ENCODE results near the gene USF2.

Gene USF2

DNA sequence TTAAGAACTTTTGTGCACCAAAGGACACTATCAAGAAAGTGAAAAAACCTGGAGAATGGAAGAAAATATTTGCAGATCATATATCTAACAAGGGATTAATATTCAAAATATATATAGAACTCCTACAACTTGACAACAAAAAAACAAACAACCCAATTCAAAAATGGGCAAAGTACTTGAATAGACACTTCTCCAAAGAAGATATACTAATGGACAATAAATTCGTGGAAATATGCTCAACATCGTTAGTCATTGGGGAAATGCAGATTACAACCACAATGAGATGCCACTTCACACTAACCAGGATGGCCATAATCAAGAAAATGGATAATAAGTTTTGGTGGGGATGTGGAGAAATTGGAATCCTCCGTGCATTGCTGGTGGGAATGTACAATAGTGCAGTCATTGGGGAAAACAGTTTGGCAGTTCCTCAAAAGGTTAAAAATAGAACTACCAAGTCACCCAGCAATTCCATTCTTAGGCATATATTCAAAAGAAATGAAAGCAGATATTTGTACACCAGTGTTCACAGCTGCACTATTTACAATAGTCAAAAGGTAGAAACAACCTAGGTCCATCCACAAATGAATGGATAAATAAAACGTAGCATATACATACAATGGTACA lies 22.2 kb upstream of the USF2 start:
- no peak for DNase-seq

DNA sequence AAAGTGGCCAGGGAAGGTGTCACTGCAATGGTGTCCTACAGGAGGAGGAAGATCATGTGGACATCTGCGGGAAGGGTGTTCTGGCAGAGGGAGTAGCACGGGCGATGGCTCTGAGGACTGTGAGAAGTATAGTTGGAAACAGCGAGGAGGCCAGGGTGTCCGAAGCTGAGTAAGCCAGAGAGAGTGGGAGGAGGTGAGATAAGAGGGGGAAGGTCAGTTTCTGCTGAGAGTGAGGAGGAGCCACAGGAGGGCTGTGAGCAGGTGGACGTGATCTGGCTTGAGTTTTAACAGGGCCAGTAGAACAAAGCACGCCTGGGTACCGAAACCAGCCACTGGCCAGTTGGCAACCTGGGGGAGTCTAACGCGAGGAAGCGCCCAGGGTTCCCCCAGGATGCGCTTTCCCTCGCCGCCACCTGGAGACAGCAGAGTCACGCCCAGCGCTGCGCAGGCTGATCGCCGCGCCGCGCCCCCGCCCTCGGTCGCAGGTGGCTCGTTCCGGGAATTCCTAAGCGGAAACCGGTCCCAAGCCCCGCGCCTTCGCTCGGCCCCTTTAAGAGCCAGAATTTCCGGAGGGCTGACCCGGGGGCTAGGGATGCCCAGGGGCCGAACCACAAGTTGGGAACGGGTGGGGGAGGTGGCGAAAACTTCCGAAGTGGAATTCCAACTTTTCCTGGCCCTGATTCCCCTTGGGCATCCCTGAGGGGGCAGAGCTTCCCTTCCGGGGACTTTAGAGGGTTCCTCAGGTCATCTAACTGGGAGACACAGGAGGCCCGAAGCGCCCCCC lies 21.0 kb upstream of the USF2 start:
- no peak for DNase-seq

DNA sequence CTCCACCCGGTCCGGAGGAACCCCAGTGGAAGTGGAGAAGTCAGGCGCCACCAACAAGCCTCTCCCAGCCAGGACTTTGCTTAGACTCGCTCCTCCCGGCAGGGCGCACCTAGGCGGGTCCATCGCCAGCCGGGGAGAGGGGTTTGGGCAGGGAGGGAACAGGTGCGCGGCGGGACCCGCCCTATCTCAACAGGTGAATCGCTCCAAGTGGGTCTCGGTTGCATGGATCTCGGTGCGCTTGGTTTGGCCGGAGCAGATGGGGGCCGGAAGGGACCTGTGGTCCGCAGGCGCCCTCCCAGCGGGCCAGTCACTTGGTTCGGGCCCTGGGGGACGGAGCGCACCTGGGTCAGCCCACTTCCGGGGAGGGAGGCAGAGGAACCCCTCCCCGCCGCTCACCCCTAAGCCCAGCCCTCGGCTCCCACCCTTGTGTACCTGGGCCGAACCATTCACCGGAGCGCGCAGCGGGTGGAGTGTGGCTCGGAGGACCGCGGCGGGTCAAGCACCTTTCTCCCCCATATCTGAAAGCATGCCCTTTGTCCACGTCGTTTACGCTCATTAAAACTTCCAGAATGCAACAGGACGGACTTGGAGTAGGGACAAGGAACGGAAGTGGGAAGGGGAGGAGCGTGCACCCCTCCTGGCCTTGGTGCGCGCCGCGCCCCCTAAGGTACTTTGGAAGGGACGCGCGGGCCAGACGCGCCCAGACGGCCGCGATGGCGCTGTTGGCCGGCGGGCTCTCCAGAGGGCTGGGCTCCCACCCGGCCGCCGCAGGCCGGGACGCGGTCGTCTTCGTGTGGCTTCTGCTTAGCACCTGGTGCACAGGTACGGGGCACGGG lies 20.2 kb upstream of the USF2 start, which contains the start of gene LSR:
Gene LSR, plus strand, starts transcription at position 693 of the 836 bp plus-strand sequence. Its CDS starts 21 bp downstream, at position 714.
- no peak for DNase-seq

DNA sequence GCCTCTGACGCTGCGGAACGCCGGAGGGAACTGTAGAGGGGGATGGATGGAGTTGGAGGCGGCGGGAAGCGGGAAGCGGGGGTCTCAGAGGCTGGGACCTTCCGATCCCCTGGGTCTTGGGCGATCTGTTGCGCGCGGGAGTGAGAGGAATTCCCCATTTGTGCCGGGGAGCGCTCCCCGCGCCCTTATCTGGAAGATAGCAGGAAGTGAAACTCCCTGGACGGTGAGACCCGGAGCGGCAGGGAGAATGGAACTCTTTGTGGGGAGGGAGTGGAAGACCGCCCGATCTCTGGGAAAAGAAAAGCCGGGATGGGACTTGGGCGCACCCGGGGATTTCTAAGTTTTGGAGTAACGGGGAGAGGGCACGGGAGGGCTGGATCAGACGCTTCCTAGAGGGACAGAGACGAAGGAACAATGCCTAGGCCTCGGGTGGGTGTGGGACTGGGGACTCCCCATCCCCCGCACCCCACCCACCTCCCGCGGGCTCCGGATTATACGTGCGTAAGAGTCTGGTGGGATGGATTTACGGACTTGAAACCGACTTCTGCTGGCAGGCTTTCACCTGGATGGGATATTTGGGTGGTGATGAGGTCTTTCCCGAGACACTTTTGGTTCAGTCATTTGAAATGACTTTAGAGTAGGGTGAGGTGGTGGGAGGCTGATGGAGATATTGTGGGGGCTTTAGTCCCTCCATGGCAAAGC lies 19.5 kb upstream of the USF2 start:
- DNase-seq = no peak

DNA sequence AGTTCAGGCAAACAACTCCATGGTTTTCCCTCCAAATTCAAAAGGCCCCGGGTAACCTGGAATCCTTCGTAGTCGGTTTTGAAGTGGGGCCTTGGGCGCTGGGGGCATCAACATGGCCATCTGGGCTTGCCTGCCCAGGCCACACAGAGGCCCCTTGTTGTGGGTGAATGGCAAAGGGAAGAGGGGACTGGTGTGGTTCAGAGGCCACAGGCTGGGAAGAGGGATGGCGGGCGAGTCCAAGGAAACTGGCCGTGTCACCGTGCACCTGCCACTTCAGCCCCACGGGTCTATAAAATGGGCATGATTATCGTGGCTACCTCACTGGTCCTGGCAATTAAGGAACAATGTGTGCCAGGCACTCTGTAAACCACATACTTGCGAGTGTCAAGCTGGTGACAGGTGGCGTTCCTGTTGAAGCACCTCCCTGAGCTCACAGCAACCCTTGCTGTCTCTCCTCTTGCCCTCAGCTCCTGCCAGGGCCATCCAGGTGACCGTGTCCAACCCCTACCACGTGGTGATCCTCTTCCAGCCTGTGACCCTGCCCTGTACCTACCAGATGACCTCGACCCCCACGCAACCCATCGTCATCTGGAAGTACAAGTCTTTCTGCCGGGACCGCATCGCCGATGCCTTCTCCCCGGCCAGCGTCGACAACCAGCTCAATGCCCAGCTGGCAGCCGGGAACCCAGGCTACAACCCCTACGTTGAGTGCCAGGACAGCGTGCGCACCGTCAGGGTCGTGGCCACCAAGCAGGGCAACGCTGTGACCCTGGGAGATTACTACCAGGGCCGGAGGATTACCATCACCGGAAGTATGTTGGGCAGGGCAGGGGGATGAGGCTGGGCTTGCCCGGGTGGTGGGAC lies 18.7 kb upstream of the USF2 start:
- no peak for DNase-seq

DNA sequence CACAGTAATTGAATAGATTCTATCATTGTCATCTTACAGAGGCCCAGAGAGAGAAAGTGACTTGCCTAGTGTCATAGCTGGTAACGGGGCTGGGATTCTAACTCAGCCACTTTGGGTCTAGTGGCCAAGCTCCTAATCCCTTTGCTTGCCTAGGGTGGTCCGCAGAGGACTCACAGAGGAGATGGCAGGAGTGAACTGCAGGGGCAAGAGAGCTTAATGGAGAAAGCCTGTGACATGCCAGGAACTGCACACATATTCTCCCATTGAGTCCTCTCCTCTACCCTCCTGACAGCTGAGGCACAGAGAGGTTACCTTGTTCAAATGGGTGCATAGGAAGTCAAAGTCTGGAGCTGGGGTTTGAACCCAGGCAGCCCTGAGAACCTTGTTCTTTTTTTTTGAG lies 17.3 kb upstream of the USF2 start:
- no peak for DNase-seq

DNA sequence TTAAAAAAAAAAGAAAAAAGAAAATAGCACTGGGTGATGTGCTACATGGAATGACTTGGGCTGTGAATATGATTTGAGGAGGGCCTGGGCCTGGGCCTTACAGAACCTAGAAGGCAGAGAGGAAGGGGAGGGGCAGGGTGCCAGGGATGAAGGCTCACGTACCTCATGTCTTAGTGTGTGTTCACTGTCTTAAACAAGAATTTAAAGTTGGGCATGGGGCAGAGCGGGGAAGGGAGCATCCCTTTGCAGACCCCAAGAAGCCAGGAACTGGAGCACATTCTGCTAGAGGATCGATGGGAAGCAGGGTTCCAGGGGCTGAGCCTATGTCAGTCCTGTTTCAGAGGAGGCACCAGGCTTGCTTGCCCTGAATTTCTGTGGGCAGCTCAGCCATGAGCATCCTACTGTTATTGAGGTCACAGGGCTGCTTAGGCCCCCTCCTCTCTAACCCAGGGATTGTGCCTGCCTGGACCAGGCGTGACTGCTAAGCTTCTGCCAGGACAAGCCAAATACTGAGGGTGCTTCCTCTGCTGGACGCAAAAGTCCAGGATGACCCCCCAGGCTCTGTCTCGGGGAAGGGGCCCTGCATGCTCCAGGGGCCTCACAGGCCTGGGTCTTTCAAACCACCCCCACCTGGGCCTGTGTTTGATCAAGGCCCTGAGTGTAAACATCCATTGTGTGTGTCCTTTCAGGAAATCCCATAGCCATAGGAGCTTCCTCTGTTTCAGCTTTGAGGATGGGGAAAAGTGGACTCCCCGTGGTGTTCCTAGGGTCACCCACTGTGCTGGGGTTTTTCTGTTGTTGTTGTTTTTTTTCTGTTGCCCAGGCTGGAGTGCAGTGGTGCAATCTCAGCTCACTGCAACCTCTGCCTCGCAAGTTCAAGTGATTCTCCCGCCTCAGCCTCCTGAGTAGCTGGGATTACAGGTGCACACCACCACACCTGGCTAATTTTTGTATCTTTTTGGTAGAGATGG lies 15.2 kb upstream of the USF2 start:
- DNase-seq = no peak

DNA sequence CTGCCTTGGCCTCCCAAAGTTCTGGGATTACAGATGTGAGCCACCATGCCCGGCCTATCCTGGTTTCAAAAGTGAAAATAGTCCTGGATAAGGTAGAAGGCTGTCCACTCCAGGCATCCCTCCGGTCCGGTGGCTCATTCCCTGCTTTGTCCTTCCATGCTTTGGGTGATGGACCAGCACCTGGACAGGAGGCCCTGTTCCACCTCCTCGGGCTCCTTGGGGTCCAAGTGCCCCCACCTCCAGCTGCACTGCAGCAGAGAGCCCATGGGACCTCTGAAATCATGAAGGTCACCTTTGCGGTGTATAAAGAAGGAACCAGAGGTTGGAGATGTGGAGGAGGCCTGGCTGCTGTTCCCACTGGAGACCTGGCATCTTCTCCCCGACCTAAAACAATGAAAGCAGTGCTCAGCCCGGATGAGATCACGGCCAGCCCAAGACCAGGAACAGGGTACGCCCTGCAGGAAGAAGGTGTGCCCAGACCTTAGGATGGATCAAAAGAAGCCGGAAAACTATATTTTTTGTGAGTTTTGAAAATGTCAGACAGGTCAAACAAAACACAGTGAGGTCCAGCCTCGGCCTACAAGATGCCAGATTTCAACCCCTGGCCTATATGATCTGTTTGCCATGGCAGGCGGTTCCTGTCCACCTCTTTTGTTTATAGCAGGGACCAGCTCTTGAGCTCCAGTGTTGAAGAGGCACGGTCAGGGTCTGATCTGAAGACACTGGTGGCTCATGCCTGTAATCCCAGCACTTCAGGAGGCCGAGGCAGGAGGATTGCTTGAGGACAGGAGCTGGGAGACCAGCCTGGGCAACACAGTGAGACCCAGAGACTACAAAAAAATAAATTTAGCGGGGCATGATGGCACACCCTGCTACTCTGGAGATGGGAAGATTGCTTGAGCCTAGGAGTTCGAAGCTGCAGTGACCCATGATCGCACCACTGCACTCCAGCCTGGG lies 14.1 kb upstream of the USF2 start:
- DNase-seq = no peak

DNA sequence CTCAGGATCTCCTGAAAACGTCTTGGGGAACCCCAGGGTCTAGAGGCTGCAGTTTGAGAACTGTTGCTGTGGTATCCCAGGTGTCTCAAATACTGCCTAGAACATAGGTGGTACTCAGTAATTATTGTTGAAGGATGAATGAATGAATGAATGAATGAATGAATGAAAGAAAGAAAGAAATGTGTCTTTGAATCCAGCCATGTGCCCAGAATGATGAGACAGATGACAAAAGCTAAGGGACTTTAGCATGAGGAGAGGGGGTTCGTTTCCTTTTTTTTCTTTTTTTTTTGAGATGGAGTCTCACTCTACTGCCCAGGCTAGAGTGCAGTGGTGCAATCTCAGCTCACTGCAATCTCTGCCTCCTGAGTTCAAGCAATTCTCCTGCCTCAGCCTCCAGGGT lies 12.2 kb upstream of the USF2 start:
- no peak for DNase-seq

DNA sequence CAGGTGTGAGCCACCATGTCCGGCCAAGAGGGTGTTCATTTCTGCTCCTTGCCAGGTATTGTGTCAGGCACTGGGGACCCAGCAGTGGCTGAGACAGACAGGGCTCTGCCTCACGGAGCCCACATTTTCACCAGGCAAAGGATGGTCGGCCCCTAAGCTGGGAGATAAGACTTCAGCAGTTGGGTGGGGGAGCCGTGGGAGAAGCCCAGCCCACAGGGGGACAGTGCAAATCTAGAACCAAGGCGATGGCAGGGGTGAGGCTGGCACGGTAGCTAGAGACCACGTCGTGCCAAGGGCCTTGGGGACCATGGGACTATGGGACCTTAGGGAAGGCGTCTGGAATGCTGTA lies 11.7 kb upstream of the USF2 start:
- DNase-seq = no peak

DNA sequence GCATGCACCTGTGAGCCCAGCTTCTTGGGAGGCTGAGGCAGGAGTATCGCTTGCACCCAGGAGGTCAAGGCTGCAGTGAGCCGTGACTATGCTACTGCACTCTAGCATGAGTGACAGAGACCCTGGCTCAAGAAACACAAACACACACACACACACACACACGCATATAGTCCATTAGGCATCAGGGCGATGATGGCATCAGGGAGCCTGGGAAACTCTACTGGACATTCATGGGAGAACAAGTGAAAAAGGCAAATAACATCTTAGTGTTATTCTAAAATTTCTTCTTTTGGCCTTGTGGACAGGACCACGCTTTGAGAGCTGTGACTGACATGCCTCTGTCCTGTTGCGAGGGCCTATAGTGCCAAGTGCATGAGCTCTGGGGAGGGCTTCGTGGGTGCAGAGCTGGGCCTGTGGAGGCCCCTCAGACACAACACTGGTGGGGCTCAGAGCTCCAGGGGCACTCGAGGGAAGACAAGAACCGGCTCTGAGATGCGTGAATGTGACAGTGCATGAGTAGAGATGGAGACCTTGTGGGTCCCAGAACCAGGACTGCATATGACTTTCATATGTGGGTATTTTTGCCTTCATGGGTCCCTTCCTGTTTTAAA lies 8.0 kb upstream of the USF2 start:
- DNase-seq = no peak

DNA sequence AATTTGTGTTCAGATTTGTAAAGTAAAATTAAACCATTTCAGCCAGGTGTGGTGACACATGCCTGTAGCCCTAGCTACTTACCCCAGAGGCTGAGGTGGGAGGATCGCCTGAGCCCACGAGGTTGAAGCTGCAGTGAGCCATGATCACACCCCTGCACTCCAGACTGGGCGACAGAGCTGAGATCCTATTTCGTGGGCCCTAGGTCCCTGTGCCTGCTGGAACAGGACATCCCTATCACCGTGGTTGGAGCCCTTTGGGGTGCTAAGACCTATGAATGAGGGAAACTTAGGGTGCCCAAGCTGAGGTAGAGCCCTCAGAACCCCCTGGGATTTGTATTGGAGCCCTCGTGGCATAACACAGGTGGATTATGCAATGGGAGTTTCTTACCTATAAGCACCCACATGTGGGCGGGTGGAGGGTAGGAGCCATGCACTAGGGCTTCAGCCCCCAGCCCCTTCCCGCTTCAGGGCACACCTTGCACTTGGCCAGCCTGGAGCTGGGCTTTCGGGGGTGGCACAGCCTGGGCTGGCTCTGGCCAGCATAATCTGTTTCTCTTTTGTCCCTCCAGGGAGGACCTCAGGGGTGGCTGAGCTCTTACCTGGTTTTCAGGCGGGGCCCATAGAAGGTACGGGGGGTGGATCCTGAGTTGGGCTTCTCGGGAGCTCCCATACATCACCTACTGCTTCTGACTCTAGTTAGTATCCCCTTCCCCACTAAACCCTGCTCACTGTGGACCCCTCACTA lies 7.2 kb upstream of the USF2 start:
- DNase-seq = no peak

DNA sequence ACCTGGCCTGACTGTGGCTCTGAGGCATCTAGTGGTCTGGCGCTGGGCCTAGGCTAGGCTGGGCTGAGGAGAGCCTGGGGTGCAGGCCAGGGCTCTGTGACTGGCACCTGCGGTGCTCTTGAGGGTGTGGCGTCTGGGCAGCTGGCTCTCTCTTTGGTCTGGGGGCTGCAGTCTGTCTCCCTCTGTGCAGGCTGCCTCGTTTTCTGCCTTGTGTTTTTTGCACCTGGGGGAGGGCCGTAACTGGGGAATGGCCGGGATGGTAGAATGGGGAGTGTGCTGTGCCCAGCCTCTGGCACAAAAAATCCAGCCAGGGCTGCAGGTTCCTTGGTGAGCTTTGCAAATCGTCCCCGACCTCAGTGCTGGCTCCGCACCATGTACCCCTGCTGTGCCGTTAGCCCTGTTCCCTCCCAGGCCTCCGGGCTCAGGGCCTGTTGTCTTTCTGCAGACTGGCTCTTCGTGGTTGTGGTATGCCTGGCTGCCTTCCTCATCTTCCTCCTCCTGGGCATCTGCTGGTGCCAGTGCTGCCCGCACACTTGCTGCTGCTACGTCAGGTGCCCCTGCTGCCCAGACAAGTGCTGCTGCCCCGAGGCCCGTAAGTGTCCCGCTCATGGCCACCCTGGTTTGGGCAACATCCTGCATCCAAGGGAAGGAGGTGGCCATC lies 6.5 kb upstream of the USF2 start:
- no peak for DNase-seq

DNA sequence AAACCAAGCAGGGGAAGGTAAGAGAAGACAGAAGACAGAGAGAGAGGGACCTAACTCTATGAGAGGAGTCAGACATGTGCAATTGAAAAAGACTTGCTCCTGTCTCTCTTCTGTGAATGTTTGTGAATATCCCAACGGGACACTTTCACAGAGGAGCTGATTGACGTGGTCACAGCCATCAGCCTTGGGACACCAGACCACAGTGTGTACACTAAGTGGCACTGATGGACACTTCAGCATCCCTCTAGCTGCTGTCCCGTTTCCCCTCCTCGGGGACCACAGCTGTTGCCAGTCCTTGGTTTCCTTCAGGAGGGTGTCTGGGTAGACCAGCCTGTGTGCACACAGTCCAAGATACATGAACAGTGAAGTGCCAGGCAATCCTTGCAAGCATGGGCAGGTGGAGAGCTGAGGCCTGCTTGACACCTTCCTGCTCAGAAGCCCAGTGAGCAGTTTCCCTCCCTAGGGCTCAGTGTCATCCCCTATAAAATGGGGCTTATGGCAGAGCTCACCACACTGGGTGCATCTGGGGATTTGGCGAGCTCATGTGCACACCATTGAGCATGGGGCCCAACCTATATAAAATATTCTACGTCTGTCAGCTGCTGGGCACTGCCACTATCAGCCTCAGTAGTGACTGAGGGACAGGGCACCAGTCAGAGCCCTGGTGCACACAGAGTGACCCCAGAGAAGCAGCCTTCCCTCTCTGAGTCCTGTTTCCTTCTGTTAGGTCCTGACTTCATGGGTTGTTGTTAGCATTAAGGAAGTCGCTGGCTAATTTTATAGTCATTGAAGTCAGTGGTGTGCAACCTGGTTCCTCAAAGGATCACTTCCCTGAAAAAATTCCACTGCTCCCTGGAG lies 4.3 kb upstream of the USF2 start:
- no peak for DNase-seq

DNA sequence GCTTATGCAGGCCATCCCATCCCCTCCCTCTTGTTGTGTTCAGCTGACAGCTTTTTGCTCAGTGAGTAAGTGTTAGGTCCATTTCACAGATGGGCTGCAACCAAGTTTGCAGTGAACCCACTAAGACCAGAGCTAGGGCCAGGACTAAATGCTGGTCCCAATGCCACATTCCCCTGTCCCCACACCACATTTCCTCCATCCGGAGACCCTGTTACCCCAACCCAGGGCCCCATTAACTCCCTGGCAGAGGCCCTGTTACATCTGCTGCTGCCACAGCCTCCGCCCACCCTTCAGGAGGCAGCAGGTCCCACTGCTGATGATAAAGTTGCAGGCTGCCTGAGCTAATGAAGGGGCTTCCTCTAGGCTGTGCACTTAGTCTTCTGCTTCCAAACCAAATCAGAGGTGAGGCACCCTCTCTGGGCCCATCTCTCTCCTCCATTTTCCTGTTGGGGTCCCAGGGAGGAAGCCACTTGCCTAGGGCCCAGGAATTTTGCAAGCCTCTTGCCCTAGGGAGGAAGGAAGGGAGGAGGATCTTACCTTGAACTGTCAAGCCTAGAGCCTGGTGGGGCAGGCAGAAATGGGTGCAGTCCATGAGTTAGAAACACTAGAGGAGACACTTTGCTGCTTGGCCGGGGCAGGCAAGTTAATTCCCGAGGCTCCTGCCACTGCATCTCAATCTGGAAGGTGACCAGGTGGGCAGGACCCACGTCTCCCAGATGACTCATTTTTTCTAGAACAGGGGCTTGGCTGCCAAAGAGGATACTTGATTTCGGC lies 3.4 kb upstream of the USF2 start:
- no peak for DNase-seq

DNA sequence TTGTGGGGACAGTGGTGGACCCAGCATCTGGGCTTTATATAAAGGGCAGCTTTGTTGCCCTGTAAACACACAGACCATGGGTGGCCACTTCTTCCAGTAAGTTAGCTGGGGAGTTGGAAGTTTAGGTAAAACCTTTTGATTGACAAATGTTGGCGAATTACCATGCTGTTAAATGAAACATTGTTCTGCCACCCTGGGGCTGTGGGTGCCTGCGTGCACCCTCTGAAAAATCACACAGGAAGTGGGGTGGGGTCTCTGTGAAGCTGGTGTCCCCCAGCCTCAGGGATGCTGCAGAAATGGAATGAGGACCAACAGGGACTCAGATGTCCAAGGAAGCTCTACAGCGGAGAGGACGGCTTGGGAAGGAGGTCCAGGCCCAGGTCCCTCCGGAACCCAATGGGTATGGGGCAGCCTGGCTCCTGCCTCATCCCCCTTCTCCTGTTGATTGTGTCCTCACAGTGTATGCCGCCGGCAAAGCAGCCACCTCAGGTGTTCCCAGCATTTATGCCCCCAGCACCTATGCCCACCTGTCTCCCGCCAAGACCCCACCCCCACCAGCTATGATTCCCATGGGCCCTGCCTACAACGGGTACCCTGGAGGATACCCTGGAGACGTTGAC lies 2.8 kb upstream of the USF2 start:
- DNase-seq = no peak

Measured in amniotic stem cell (primary cell).